HEK293T (cell line): Measurements from ENCODE around the gene CNKSR3.

Experiments used
- BHLHE40 ChIP-seq: fragments of 450-650 bp; IDR thresholded peaks from 2 replicates; pipeline ENCODE4 v1.6.1; 2016; ENCODE audit warnings: mild to moderate bottlenecking, moderate library complexity, borderline replicate concordance
- ELF4 ChIP-seq: fragments of 450-650 bp; IDR thresholded peaks from 2 replicates; pipeline ENCODE4 v1.6.1; 2017; ENCODE audit warnings: antibody characterized with exemption
- FOXA1 ChIP-seq: fragments of 450-650 bp; IDR thresholded peaks from 2 replicates; pipeline ENCODE4 v1.6.1; 2016; ENCODE audit warnings: mild to moderate bottlenecking
- FOXK2 ChIP-seq: fragments of 450-650 bp; IDR thresholded peaks from 2 replicates; pipeline ENCODE4 v1.6.1; 2016; ENCODE audit warnings: mild to moderate bottlenecking
- FOXM1 ChIP-seq: fragments of 450-650 bp; IDR thresholded peaks from 2 replicates; pipeline ENCODE4 v1.6.1; 2017; ENCODE audit warnings: mild to moderate bottlenecking, borderline replicate concordance
- HDGF ChIP-seq: fragments of 450-650 bp; IDR thresholded peaks from 2 replicates; pipeline ENCODE4 v1.6.1; 2017; ENCODE audit warnings: antibody characterized with exemption, borderline replicate concordance
- L3MBTL2 ChIP-seq: fragments of 450-650 bp; conservative IDR thresholded peaks from 2 replicates; pipeline ENCODE4 v1.6.1; 2016; ENCODE audit warnings: mild to moderate bottlenecking
- NFRKB ChIP-seq: fragments of 450-650 bp; IDR thresholded peaks from 2 replicates; pipeline ENCODE4 v1.6.1; 2016; ENCODE audit warnings: mild to moderate bottlenecking, moderate library complexity
- TARDBP ChIP-seq: fragments of 450-650 bp; IDR thresholded peaks from 2 replicates; pipeline ENCODE4 v1.6.1; 2016

- TF ChIP-seq FOXM1 (no peak), BHLHE40 (no peak), L3MBTL2 (no peak), FOXA1 (no peak), TARDBP (no peak), NFRKB (no peak), ELF4 (no peak), HDGF (no peak), FOXK2 (no peak)
Measured at GRCh38 chr6:154513601-154514320, 3.3 kb upstream of the CNKSR3 start.
